ENCODE data around the gene GPX4. TPM values are rescaled to one million over a fixed set of nuclear protein-coding genes. Genes with fewer than 3 reads are reported as not detected.

The GPX4 gene
- polyA plus RNA-seq, 3 donors = 205 to 2,242 (median 1,517) TPM

DNA sequence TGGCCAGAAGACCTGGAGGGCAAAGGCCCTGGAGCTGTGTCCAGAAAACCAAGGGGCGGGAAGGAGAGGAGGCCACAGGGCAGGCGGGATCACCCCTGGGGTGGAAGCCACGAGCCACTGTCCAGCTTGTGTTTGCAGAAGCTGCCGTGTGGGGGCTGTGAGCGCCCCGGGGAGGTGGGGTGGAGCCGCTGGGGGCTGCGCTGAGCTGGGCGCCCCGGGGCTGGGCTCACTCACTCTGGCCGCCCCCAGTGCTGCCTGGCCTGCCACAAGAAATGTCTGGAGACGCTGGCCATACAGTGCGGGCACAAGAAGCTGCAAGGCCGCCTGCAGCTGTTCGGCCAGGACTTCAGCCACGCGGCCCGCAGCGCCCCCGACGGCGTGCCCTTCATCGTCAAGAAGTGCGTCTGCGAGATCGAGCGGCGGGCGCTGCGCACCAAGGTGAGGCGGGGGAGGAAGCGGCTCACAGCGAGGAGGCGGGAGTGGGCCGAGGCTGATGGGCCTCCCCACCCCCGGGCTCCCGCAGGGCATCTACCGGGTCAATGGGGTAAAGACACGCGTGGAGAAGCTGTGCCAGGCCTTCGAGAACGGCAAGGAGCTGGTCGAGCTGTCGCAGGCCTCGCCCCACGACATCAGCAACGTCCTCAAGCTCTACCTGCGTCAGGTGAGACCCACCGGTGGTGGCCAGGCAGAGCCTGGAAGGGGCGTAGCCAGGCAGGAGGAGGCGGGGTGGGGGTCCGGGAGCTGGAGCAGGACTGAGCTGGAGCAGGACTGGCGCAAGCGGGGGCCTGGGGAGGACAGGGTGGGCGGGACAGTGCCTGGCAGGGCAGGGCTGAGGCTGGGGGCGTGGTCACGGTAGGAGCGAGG lies 22.3 kb upstream of the GPX4 start:
- no peak overlapping the region for H3K27ac ChIP-seq (ENCODE audit: low read depth, low read length)
- 58 to 84% (median 67%) methylated on average over 55 to 58 of the region's 58 CpGs for WGBS, 3 donors

DNA sequence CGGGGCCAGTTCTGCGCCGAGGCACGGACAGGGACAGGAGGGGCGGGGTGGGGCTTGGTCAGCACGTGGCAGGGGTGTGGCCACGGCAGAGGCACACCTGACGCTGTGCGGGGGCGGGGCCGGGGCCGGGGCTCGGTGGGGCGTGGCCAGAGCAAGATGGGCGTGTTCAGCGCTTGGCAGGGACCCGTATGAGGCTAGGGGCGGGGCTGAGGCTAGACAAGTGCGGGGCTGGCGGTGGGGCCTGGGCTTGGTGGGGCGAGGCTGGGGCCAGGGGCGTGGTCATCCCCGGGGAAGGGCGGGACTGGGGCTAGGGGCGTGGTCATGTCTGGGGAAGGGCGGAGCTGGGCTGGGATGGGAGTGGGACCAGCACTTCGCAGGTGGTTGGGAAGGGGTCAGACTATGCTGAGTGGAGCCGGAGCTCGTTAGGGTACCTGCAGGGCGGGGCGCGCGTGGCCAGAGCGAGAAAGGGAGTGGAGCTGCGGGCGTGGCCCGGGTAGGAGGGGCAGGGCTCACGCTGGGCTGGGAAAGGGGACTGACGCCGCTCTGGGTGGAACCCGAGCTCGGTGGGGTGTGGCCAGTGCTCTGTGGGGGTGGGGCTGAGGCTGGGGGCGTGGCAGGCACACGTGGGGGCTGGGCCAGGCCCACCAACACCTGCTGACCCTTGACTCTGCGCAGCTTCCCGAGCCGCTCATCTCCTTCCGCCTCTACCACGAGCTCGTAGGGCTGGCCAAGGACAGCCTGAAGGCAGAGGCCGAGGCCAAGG lies 21.4 kb upstream of the GPX4 start:
- no peak overlapping the region for H3K27ac ChIP-seq (ENCODE audit: low read depth, low read length)

DNA sequence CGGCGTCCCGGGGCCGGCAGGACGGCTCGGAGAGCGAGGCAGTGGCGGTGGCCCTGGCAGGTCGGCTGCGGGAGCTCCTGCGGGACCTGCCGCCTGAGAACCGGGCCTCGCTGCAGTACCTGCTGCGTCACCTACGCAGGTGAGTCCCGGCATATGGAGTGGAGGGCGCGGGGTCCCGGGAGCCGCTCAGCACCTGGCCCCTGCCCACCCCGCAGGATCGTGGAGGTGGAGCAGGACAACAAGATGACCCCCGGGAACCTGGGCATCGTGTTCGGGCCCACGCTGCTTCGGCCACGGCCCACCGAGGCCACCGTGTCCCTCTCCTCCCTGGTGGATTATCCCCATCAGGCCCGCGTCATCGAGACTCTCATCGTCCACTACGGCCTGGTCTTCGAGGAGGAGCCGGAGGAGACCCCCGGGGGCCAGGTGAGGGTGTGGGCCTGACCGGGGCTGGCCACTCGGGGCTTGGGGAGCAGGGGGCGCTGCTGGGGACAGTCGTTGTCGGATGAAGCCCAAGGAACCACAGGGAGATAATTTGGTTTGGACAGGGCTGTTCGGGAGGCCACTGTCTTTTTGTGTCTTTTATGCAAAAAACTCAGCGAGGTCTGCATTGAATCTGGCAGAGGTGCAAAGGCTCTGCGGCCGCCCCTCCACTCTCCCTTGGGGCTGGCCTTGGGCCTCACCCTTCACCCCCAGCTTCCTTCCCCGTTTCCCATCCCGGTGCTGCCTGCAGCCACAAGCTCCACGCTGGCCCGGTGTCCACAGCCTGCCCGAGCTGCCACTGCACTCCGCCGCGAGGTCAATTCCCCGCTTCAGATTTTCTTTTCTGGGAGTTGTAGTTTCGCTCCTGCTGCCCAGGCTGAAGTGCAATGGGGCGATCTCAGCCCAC lies 20.6 kb upstream of the GPX4 start:
- WGBS, 3 donors = 74 to 81% (median 80%) methylated on average over 42 to 59 of the region's 59 CpGs
- H3K27ac ChIP-seq (ENCODE audit: low read depth, low read length) = no peak overlapping the region

More for the DNA sequence above, 21.4 kb upstream of the GPX4 start:
- 17 to 50% (median 36%) methylated on average over 39 to 51 of the region's 51 CpGs for WGBS, 3 donors

DNA sequence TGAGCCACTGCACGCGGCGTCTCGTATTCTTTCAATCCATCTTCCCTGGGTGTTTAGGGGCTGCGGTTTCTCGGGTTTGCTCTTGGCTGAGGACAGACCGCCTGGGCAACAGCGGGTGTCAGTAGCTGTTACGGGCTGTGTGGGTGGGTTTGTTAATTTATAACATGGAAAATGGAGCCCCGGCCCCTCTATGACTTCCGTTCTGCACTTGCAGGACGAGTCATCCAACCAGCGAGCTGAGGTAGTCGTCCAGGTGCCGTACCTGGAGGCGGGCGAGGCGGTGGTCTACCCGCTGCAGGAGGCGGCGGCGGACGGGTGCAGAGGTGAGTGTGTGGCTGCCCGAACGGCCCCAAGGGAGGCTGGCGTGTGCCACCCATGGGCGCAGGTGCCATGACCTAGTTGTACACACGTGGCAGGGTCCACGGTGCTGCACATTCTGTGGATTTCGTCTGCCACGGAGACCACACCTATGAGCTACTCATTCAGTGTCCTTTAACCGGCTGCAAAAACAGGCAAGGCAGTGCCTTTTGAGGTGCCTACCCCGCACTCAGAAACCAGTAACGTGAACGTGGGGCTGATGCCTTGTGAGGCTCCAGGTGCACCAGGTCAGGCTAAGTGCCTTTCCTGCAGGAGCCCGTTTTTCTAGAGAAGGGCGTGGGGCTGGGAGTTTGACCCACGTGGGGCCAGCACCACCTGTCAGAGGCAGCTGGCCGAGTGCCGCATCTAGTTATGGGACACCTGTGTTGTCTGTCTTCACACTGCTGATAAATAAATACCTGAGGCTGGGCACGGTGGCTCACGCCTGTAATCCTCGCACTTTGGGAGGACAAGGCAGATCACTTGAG lies 19.5 kb upstream of the GPX4 start:
- 49 to 87% (median 81%) methylated on average over 43 of the region's 43 CpGs for WGBS, 3 donors
- no peak overlapping the region for H3K27ac ChIP-seq (ENCODE audit: low read depth, low read length)

DNA sequence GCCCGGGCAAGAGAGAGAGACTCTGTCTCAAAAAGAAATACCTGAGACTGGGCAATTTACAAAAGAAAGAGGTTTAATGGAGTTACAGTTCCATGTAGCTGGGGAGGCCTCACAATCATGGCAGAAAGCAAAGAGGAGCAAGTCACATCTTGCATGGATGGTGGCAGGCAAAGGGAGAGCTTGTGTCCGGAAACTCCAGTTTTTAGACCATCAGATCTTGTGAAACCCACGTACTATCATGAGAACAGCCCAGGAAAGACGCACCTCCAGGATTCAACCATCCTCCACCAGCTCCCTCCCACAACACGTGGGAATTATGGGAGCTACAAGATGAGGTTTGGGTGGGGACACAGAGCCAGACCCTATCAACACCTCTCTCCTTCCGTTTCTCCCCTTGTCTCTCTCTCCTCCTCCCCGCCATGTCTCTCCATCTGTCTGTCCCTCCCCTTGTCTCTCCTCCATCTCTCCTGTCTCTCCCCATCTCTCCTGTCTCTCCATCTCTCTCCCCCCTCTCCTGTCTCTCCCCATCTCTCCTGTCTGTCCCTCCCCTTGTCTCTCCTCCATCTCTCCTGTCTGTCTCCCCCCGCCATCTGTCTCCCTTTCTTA lies 18.6 kb upstream of the GPX4 start:
- 65 to 84% (median 73%) methylated on average over 8 of the region's 8 CpGs for WGBS, 3 donors
- no peak overlapping the region for H3K27ac ChIP-seq (ENCODE audit: low read depth, low read length)

DNA sequence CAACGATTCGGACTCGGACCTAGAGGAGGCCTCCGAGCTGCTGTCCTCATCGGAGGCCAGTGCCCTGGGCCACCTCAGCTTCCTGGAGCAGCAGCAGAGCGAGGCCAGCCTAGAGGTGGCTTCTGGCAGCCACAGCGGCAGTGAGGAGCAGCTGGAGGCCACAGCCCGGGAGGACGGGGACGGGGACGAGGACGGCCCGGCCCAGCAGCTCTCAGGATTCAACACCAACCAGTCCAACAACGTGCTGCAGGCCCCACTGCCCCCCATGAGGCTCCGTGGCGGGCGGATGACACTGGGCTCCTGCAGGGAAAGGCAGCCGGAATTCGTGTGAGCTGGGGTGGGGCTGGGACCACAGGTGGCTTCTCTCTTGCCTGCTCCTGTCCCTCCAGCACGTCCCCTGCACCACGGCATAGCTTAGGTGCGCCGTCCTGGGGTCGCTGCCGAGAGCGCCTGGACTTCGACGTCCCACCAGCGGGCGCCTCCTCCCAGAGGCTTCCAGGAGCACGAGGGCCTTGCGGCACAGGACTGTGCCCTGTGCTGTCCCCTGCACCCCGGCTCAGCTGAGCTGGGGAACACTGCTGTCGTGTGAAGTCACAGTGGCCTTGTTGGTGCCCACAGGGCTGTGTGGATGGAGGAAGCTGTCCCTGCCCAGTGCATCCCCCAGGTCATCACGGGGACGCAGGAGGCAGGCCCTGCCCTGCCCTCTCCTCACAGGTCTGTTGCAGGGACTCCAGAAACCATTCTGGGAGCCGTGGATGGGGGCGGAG lies 17.9 kb upstream of the GPX4 start:
- no peak overlapping the region for H3K27ac ChIP-seq (ENCODE audit: low read depth, low read length)
- 72 to 78% (median 72%) methylated on average over 37 to 38 of the region's 38 CpGs for WGBS, 3 donors

DNA sequence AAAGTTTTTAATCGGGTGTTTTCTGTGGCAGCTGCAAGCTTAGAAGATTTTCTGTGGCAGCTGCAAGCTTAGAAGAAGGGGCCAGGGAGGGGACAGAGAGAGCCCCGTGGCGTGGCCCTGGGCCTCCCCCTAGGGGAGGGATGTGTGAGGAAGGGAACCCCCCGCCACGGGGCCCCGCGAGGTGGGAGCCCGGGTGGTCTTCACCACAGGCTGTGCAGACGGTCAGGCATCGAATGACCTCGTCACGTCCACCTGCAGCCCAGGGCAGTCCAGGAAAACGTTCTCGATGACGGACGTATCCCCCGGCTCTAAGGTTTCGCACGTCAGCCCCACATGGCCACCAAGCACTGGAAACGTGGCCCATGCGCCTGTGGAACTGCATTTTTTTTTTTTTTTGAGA lies 17.2 kb upstream of the GPX4 start:
- WGBS, 3 donors = 80 to 85% (median 82%) methylated on average over 21 of the region's 21 CpGs
- no peak overlapping the region for H3K27ac ChIP-seq (ENCODE audit: low read depth, low read length)

DNA sequence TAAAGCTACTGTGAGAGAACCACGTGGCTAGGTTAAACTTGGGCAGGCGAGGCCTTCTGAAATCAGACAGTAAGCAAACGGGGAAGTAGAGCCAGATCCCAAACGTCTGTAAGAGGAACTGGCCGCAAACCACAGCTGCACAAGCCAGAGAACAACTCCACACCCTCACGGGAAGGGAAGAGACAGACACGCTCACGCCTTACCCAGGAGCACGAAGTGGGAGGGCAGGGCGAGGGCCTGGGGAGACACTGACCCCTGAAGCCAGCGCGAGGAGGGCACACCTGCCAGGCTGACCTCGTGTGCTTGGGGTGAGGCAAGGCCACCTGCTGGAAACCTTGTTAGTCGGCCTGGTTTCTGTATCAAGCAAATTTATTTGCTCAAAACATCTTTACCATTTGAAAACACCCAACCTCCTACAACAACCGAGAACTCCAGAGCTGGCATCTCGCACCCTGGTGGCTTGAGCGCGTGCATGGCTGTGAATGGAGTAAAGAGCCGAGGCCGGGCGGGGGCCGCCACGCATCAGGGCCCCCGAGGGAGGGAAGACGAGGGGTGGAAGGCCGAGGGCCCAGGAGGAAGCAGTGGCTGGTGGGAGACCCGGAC lies 15.9 kb upstream of the GPX4 start:
- WGBS, 3 donors = 35 to 72% (median 39%) methylated on average over 27 of the region's 27 CpGs
- peak overlapping the region; percentile 52 for H3K27ac ChIP-seq (ENCODE audit: low read depth, low read length)

DNA sequence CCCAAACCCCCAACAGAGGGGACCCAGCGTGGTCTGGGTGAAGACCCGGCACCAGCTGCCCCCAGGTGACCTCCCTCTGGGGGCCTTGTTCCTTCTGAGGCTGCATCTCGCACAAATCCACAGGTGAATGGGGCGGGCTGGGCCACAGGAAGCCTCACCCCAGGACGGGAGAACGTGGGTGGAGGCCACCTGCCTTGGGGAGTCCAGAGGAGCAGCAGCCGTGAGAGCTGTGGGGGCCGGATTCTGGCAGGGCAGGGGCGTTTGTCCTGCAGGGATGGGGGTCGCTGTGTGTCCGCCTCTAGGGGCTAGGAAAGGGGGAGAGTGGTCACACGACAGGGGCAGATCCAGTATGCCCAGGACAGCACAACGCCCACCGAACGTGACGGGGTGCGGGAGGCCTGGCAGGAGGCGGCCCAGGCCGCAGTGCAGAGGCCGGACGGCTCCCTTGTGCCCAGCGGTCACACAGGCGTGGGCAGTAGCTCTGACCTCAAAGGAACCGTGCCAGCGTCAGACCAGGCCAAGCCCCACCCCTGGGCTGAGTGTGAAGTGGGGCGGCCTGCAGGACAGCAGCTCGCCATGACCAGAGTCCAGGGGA lies 15.3 kb upstream of the GPX4 start:
- 74 to 88% (median 76%) methylated on average over 27 of the region's 27 CpGs for WGBS, 3 donors

DNA sequence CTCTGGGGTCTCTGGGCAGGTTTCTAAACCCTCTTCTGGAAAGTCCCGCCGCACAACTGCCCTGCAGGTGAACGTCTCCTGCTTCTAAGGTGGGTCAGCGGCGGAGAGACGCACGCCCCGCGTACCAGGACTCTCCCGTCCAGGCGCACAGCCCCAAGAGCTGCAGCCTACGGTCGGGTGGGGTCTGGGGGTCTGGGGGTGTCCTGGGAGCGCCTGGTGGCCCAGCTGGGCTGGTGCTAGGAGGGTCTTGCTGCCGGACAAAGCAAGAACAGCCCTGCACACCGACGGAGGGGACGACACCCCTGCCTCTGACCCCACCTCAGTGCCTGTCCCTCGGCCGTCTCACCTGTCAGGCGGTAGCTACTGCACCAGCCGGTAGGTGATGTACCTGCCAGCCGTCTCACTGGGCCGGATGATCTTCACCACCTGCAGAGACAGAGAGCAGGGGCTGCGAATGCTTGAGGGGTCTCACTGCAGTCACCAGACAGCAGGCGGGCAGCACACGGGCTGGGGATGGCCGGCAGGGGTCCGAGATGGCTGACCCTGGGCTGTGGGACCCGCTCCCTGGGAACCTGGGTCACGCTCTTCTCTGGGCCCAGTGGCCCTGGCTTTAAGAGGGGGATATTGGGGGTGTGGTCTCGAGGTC lies 14.5 kb upstream of the GPX4 start:
- WGBS, 3 donors = 94 to 96% (median 94%) methylated on average over 32 of the region's 32 CpGs
- no peak overlapping the region for H3K27ac ChIP-seq (ENCODE audit: low read depth, low read length)

More for the DNA sequence above, 15.3 kb upstream of the GPX4 start:
- peak overlapping the region; percentile 52 for H3K27ac ChIP-seq (ENCODE audit: low read depth, low read length)

DNA sequence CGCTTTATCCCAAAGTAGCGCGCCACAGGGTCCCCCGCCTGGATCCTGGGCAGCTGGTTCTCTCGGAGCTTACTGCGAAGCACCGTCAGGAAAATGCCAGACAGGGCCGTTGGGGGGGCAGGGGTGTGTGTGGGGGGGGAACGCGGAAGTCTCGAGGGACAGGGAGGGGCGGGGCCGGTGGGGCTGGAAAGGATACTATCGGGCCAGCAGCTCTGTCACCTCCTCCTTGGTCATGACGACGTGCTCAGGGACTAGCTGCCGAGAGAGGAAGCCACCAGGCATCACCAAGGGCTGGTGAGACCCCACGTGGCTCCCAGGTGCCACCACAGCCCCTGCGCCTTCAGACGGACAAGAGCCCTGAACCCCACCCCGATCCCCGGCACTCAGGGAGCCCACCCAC lies 13.9 kb upstream of the GPX4 start:
- WGBS, 3 donors = 75 to 91% (median 82%) methylated on average over 17 to 22 of the region's 22 CpGs
- no peak overlapping the region for H3K27ac ChIP-seq (ENCODE audit: low read depth, low read length)

DNA sequence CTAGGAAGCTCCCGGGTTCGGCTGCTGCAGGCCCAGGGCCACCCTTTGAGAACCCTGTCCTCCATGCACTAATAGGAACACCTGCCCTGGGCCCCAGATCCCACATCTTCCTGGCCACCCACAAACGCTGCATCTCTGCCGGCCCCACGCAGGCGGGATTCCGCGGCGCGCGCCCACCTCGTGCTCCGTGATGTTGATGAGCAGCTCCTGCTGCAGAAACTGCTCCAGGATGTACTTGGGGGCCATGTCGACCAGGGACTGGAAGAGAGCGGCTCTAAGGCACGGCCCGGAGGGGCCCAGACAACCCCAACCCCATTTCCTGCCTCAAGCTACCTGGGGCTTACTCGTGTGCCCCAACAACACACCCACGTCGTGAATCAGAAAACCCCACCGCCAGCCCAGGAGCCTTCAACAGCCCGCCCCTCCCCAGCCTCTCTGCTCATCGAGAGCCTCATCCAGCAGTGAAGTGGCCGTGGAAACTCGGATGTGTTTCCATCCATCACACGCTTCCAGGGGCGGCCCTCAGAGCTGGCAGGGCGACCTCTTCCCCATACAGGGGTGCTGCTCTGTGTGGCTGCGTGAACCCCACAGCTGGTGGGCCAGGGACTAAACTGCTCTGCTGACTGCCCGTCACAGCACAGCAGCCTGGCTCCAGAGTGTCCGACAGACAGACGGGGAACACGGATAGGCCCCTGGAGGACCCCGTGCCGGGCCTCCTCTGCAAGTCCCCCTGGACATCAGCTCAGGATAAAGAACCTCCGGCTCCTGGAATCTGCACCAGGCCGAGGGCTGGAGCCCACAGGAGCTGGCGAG lies 12.9 kb upstream of the GPX4 start:
- no peak overlapping the region for H3K27ac ChIP-seq (ENCODE audit: low read depth, low read length)
- 92 to 94% (median 92%) methylated on average over 37 to 38 of the region's 38 CpGs for WGBS, 3 donors

DNA sequence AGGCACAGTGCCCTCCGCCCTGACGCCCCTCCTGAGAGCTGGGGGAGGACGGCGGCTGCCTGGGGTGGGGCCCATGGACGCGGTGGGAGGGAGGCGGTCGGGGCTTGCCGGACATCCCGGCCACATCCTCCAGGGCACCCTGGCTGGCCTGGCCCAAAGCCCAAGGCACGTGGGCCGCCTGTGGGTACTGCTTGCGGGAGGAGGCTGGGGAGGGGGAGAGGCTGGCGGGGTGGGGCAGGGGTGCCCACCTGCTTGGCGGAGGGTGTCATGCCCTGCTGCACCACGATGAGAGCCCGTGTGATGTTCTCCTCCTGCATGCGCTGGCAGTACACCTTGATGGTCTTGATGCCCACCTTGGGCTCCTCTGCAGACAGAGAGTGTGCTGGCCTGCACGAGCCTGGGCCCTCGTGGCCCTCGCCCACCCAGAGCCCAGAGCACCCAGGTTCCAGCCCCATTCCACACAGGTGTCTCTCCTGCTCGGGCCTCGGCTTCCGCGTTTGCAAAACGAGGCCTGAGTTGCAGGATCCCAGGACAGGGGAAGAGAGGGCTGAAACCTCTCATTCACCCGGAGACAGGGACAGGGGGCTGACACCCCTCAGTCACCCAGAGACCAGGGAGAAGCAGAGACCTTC lies 12.1 kb upstream of the GPX4 start:
- H3K27ac ChIP-seq (ENCODE audit: low read depth, low read length) = no peak overlapping the region
- WGBS, 3 donors = 84 to 91% (median 89%) methylated on average over 27 of the region's 27 CpGs

DNA sequence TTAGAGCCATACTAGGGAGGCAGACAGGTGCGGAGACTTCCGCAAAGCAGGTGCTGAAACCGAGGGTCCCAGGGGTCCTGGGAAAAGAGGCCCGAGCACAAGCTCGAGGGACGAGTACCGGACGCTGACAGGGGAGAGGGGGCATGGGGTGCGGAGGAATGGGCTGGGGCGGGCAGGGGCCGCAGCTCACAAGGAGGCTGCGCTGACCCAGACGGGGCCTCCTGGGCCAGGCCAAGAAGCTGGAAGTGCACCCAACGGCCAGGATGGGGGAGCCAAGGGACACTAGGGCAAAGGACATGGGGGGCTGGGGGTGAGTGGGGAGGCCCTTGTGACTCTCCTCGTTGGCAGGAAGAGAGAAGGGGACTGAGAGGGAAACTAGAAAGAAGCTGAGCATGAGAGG lies 10.5 kb upstream of the GPX4 start:
- H3K27ac ChIP-seq (ENCODE audit: low read depth, low read length) = no peak overlapping the region
- WGBS, 3 donors = 87% methylated on average over 14 to 15 of the region's 15 CpGs
